ENCODE data around the gene SLC6A20.

GRCh38 chr3:45772341-45773035 is 23.8 kb downstream of the SLC6A20 start:
- TF ChIP-seq CTCF (IDR thresholded peaks at IDR 0.05) = no peak
- no peak for TF ChIP-seq POLR2A (IDR thresholded peaks at IDR 0.05)
- TF ChIP-seq POLR2AphosphoS5 (IDR thresholded peaks at IDR 0.05) = no peak
- TF ChIP-seq EP300 (IDR thresholded peaks at IDR 0.05) = no peak

Data from gastroesophageal sphincter (tissue), 3 donors.